ENCODE data around the gene GSAP. TPM values are rescaled to one million over a fixed set of nuclear protein-coding genes. Genes with fewer than 3 reads are reported as not detected.
"Not testable (repeated sequence)": the region's sequence is repeated elsewhere in the genome, so short reads cannot be mapped to it uniquely, and the experiment has no call there.

Gene GSAP
- 4.5 and 7.3 TPM in 2 replicates for total RNA-seq

DNA sequence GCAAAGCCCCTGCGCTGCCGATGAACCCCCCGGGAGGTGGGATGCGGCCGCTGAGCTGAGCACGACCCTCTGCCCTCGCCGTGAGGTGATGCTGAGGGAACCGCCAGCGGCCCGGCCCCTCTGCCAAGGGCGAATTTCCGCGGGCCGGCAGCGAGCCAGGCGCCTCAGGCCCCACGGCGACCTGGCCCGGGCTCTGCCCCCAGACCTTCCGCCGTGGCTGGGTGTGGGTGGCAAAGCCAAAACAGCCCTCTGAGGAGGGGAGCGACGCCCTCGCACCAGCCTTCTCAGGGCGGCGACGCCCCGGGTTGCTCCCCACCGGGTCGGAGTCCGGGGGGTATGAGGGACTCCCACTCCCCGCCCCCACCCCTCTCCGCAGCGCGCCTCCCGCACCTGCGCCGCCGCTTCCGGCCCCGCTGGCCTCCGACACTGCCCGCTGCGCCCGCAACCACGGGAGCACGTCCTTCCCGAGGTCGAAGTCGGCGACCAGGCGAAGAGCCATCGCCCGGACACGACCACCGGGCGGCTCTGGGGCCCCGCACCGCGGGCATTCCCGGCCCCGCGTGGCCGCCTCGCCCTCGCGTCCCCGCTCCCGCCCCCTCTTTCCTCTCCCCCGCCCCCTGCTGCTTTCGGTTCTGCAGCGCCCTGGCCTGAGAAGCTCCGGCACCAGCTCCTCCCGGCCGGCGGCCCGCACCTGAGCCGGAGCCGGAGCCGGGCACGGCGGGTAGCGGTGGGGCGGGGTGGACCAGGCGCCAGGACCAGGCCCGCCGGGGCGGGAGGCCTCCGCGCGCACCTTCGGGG is at the start of gene GSAP:
Gene GSAP (minus strand): TSS at position 527 of the 798 bp plus-strand sequence. CDS start 28 bp downstream, at position 499.
- DNase-seq (ENCODE audit: low read depth in 2 of 2): peak; percentile 6 to 19

DNA sequence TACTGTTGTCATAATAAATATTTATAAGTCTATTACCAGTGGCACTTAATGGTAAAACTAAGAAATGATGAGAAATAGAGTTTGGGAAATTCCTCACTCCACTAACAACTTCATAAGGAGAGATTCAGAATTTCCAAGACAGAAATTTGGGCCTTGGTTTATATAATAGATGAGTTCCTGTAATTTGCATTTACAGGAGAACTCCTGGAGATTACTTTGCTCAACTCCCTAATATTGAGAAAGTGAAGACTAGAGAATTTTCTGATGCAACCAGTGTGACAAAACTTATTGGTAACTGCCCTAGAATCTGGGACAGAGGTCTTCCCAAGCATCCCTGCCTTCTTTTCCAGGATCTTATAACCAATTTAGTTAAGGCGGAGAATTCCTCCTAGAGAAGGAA is 49.1 kb upstream of the GSAP start:
- DNase-seq (ENCODE audit: low read depth in 2 of 2): no peak

DNA sequence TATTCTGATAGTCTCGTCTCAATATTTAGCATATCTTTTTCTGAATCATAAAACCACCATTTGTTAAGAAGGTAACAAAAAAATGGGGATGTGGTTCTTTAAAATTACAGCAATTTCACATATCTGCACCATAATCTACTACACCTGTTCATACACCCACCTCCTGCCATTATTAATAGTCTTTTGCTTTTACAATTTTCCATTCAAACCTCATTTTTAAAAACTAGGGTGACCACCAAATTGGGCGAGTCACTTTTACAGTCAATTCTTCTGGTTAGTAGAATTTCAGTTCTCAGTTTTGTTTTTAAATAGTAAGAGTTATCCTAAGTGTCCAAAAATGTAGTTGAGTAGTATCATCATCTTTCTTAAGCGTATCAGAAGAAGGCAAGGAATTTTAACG is 48.4 kb upstream of the GSAP start:
- DNase-seq (ENCODE audit: low read depth in 2 of 2): no peak

GRCh38 chr7:77463632-77464031 is 47.5 kb upstream of the GSAP start:
- DNase-seq (ENCODE audit: low read depth in 2 of 2): not testable (repeated sequence)

DNA sequence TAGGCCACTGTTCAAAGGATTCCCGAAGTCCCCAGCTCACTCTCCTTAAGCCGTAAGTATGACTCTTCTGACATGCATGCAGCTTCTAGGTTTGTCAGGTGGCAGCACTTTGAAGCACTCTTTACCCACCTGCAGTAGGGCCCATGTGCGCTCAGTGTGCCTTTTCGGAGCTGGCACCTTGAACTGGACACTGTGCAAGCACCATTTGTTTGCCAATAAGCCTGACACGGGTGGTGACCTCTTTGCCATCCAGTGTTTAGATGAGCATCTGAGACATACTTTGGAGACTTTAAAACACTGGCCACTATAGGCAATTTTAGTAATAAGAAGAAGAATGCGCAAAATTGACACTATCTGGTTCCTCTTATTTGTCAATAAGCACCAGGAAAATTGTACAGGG is 45.7 kb upstream of the GSAP start:
- no peak for DNase-seq (ENCODE audit: low read depth in 2 of 2)

DNA sequence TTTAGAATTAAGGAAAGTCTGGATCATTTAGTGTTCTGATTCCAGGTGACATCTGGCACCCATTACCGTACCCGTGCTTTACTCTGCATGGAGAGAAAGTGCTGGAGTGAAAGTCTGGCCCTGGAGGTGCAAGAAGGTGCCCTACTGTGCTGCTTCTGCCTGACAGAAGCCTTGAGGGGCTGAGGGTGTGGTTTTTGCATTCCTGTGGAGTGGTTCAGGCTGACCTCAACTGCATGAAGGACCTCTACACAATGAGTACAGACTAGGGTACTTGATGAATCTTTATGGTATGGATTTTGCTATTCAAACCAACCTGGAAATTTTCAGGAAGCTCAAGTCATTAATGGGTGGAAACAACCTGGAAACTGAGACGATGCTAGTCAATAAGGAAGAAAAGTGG is 45.1 kb upstream of the GSAP start:
- DNase-seq (ENCODE audit: low read depth in 2 of 2): no peak

- peak in 1 of 2 donors; percentile 14 for DNase-seq (ENCODE audit: low read depth in 2 of 2)
Observed at GRCh38 chr7:77460057-77460486, 43.9 kb upstream of the GSAP start.

GRCh38 chr7:77459311-77459726 is 43.2 kb upstream of the GSAP start:
- no peak for DNase-seq (ENCODE audit: low read depth in 2 of 2)

DNA sequence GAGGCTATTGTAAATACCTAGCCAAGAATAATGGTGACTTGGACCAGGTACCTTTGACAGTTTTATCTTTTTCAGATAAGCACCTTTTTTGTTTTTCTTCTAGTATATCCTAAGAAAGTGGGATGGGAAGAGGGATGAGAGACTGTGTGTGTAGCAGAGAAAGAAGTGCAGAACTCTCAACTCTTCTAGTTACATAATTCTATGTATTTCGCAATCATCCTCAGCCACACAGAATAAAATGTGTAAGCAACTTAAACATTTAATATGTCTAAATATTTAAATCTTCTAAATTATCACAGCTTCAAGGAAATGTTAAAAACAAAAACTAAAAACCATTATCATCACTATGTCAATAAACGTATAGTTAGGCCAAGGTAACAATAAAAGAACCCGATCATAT is 42.6 kb upstream of the GSAP start:
- DNase-seq (ENCODE audit: low read depth in 2 of 2): no peak

DNA sequence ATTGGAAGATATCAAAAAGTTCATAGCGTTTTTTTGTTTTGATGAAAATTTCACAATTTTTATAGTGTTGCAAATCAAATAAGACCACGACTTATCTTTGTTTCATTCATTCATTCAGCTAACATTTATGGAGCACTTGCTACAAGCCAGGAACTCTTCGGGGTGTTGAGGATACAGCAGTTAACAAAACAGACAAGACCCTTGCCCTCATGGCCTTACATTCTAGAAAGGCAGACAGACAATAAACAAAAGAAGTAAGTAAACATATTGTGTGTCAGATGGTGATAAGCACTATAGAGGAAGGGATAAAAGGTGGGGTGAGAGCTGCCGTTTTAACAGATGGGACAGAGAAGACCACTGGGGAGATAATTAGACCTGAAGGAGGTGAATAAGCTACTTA is 41.6 kb upstream of the GSAP start:
- no peak for DNase-seq (ENCODE audit: low read depth in 2 of 2)

DNA sequence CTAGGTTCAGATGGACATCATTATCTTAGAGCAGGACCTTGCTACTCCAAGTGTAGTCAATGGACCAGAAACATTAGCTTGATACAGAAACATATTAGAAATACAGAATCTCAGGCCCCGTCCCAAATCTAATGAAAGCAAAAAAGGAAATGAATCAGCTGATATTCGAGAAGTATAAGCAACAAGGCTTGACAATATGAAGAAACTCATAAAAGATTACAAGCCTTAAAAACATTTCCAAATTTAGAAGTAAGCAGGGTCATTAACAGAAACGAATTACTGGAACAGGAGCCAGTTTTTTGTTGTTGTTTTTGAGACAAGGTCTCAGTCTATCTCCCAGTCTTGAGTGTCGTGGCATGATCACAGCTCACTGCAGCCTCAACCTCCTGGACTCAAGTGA is 40.5 kb upstream of the GSAP start:
- no peak for DNase-seq (ENCODE audit: low read depth in 2 of 2)

DNA sequence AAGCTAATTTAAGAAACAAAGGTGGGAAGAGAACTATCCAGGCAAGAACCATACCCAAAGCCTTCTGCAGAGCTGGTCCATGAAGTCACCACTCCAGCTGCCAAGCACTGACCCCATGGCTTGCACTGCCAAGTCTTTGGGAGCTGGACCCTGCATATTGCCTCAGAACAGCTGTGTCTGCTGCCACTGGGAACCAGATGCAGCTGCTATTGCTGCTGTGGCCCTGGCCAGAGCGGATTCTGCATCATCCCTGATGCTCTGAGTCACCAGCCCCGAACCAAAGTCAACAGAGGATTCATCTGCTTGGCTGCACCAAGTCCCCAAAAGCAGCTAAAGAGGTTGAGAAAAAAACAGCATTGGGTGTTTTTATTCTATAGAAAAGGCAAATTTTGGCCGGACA is 39.2 kb upstream of the GSAP start:
- peak in 1 of 2 donors; percentile 57 for DNase-seq (ENCODE audit: low read depth in 2 of 2)

DNA sequence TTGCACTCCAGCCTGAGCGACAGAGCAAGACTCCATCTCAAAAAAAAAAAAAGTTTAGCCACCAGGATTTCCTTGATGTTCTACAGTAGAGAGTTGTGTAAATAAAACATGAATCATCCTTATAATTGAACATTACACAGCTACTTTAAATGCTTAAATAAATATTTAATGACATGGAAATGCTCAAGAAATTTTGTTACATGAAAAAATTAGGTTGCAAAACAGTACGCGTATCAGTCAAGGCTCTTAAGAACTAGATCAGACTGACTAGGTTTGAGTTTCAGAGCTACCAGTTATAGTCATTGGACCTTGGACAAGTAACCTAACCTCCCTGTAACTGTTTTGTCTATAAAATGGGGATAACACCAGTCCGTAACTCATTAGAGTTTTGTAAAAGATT is 38.7 kb upstream of the GSAP start:
- no peak for DNase-seq (ENCODE audit: low read depth in 2 of 2)

DNA sequence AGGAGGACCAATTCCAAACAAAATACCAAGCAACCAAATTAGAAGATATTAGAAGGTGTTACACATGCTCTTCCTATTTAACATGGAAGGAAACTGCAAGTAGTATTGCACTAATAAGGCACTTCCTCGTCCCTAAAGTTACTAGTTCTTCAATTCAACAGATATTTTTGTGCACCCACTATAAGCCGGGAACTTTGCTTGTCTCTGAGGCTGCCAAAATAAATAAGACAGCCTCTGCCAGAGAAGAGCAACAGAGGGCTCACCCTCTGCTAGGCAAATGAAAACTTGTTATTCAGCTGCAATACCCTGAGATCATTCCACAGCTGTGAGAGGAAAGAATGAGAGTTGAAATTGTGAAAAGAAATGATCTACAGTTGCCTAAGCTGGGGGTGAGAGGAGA is 37.4 kb upstream of the GSAP start:
- DNase-seq (ENCODE audit: low read depth in 2 of 2): peak in 1 of 2 donors; percentile 42

GRCh38 chr7:77451950-77452349 is 35.8 kb upstream of the GSAP start:
- DNase-seq (ENCODE audit: low read depth in 2 of 2): not testable (repeated sequence)

GRCh38 chr7:77450613-77451012 is 34.5 kb upstream of the GSAP start:
- DNase-seq (ENCODE audit: low read depth in 2 of 2): no peak

- DNase-seq (ENCODE audit: low read depth in 2 of 2): no peak
Observed at GRCh38 chr7:77450054-77450453, 33.9 kb upstream of the GSAP start.

GRCh38 chr7:77447616-77448015 is 31.5 kb upstream of the GSAP start:
- DNase-seq (ENCODE audit: low read depth in 2 of 2): no peak

DNA sequence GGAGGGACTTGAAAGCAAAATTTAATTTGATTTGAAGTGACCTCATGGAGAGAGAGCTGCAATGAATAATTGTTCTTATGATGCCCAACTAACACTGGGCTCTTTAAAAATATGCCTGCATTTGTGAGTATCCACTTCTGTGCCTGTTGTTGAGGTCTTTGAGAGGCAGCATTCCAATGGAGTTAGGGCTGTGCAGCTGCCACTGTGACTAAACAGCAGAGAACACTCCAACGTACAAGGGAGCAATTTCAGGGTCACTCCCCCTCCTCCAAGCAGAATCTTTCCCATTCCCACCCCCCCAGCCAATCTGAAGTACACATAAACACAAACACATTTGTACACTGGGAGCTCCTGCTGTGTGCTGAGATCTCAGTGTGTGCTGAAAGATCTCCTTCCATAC is 28.0 kb upstream of the GSAP start:
- no peak for DNase-seq (ENCODE audit: low read depth in 2 of 2)

GRCh38 chr7:77443042-77443441 is 26.9 kb upstream of the GSAP start:
- DNase-seq (ENCODE audit: low read depth in 2 of 2): no peak

DNA sequence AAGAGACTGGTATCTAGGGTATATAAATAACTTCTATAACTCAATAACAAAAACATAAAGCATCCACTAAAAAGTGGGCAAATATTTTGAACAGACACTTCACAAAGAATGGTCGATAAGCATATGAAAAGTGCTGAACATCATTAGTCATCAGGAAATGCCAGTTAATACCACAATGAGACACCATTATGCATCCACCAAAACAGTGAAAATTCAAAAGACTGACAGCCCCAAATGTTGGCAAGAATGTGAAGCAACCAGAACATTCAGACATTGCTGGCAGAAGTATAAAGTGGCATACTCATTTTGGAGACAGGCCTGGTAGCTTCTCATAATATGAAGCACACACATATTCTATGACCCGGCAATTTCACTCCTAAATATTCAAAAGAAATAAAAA is 26.5 kb upstream of the GSAP start:
- peak in 1 of 2 donors; percentile 52 for DNase-seq (ENCODE audit: low read depth in 2 of 2)

DNA sequence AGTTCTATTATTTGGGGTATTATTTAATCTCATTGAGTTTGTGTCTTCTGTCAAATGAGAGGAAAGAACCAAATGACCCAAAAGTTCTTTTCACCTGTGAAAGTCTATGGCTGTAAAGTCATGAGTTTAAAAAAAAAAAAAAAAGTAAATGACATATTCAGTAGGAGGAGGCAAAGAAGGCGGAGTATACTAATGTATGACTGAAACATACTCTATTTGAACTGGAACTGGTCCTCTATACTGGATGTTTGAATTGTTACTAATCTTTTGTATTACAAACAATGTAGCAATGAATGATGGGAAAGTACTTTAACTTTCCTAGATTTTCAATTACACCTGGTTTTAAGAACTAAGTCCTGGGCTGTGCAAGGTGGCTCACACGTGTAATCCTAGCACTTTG is 24.9 kb upstream of the GSAP start:
- no peak for DNase-seq (ENCODE audit: low read depth in 2 of 2)

- DNase-seq (ENCODE audit: low read depth in 2 of 2): peak; percentile 36 to 42
Observed at GRCh38 chr7:77439572-77439971, 23.4 kb upstream of the GSAP start.

- DNase-seq (ENCODE audit: low read depth in 2 of 2): no peak
Observed at GRCh38 chr7:77438131-77438530, 22.0 kb upstream of the GSAP start.
